ENCODE measurements around the gene YOD1.

YOD1 gene

DNA sequence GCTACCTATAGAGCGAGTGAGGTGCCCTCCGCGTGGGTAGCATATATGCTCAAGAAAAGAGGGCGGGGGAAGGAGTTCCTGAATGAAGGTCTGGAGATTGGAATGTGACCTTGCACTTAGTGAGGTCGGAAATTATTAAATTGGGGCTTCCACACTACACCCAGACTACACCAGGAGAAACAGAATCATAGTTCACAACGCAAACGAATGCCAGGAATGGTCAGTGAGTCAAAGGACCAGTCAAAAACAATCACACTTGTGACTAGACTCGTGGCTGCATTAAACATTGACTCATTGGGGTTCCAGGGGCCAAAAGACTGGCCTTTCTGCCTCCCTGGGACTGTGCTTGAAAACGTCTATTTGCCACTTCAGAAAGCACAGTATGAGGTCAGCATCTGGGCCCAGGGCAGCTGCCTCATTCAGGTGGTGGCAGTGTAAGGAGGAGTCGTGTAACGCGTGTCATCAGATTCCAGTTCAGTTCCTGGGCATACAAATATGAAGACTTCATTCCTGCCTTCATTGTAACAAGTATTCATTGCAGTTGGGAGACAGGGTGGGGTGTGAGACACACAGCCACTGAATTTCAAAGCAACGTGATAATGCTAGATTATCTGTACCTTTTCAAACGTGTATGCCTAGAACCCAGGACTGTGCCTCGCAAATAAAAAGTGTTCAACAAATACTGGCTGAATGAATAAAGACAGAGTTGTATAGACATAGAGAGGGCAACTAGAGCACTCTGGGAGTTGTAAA is at the start of gene YOD1:
Gene YOD1 (minus strand): TSS at position 18 of the 753 bp plus-strand sequence. CDS start 178 bp downstream, outside the sequence.
- no peak for DNase-seq (ENCODE audit: low read depth, low spot score)
- POLR2A ChIA-PET, result no interaction called here
- CTCF ChIA-PET, result interaction anchor here (5.8 kb wide), 1 partner anchor 21 kb away, joined by 53 read pairs; the partner anchor contains the start of gene C1orf116
- TF ChIP-seq, protein P1, sequence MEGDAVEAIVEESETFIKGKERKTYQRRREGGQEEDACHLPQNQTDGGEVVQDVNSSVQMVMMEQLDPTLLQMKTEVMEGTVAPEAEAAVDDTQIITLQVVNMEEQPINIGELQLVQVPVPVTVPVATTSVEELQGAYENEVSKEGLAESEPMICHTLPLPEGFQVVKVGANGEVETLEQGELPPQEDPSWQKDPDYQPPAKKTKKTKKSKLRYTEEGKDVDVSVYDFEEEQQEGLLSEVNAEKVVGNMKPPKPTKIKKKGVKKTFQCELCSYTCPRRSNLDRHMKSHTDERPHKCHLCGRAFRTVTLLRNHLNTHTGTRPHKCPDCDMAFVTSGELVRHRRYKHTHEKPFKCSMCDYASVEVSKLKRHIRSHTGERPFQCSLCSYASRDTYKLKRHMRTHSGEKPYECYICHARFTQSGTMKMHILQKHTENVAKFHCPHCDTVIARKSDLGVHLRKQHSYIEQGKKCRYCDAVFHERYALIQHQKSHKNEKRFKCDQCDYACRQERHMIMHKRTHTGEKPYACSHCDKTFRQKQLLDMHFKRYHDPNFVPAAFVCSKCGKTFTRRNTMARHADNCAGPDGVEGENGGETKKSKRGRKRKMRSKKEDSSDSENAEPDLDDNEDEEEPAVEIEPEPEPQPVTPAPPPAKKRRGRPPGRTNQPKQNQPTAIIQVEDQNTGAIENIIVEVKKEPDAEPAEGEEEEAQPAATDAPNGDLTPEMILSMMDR (IDR thresholded peaks at IDR 0.05; ENCODE audit: insufficient read depth, low read length, missing control alignments), result no peak
- peak within 1 kb of the TSS; percentile 84 for H3K4me3 ChIP-seq (ENCODE audit: low read depth, low read length)

- no peak for DNase-seq (ENCODE audit: low read depth, low spot score)
- H3K4me3 ChIP-seq (ENCODE audit: low read depth, low read length), result no peak overlapping the region
- TF ChIP-seq, protein P1 (IDR thresholded peaks at IDR 0.05; ENCODE audit: insufficient read depth, low read length, missing control alignments), result no peak
- POLR2A ChIA-PET, result no interaction called here
- CTCF ChIA-PET, result interaction anchor here (2.6 kb wide), 1 partner anchor 14 kb away, joined by 7 read pairs; no protein-coding TSS in a partner anchor
These were observed 46.9 kb upstream of the YOD1 start for GRCh38 chr1:207097871-207098324.

- POLR2A ChIA-PET, result no interaction called here
- CTCF ChIA-PET, result interaction anchor here (0.9 to 1.9 kb wide), 3 partner anchors 10 to 311 kb away, joined by 4 to 5 read pairs (median 5); no protein-coding TSS in a partner anchor
These were observed 42.9 kb upstream of the YOD1 start for GRCh38 chr1:207093944-207094343.

DNA sequence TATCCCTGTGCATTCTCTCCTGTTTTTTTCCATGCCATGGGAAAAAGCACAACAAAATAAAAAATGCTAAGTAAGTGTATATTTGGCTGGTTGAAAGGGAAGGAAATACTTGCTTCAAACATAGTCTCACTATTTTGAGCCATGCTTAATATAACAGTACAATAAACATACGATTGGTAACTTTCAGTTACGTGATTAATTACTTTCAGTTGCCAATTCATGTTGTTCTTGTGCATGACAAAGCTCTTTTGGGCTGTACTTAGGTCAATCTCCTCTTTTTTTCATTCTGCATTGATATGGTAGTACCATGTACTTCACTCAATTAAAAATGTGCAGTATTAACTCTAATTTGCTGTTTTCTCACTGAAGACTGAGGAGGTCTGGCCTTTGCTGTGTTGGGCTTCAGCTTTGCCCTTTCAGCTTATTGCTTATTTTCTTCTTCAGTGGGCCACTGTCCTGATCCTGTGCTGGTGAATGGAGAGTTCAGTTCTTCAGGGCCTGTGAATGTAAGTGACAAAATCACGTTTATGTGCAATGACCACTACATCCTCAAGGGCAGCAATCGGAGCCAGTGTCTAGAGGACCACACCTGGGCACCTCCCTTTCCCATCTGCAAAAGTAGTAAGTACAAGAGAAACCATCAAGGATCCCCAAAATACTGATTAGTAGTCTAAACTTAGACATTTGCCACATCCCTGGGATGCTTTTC is 40.3 kb upstream of the YOD1 start:
- CTCF ChIA-PET, result no interaction called here

More at GRCh38 chr1:207093944-207094343, 42.9 kb upstream of the YOD1 start:
- TF ChIP-seq, protein P1 (IDR thresholded peaks at IDR 0.05; ENCODE audit: insufficient read depth, low read length, missing control alignments), result no peak
- no peak overlapping the region for H3K4me3 ChIP-seq (ENCODE audit: low read depth, low read length)
- DNase-seq (ENCODE audit: low read depth, low spot score), result no peak

GRCh38 chr1:207089627-207090355 is 38.8 kb upstream of the YOD1 start:
- ChIA-PET CTCF (interaction anchor here (3.2 to 3.3 kb wide), 2 partner anchors 11 to 315 kb away, joined by 8 to 13 read pairs; no protein-coding TSS in a partner anchor), POLR2A (no interaction called here)
- no peak overlapping the region for H3K4me3 ChIP-seq (ENCODE audit: low read depth, low read length)
- DNase-seq (ENCODE audit: low read depth, low spot score), result no peak
- TF ChIP-seq, protein P1 (IDR thresholded peaks at IDR 0.05; ENCODE audit: insufficient read depth, low read length, missing control alignments), result no peak

More for the DNA sequence above, 40.3 kb upstream of the YOD1 start:
- TF ChIP-seq, protein P1 (IDR thresholded peaks at IDR 0.05; ENCODE audit: insufficient read depth, low read length, missing control alignments), result no peak
- no peak overlapping the region for H3K4me3 ChIP-seq (ENCODE audit: low read depth, low read length)
- no peak for DNase-seq (ENCODE audit: low read depth, low spot score)
- POLR2A ChIA-PET, result no interaction called here
